Small intestine (tissue), 7 donors: ENCODE data around the gene NDUFA13. TPM values are rescaled to one million over a fixed set of nuclear protein-coding genes. Genes with fewer than 3 reads are reported as not detected.

Experiments
- DNase-seq, 2 donors: peaks; one replicate each; pipeline versions ENCODE4 v3.0.0 to v3.0.0-alpha.2; 2013
- FAIRE-seq: peaks from 2 replicates; lab custom pipeline; 2012; peaks lifted over from hg19 to GRCh38; lab: Jason Lieb, UNC
- H3K27ac ChIP-seq, 3 donors: one replicate each; pipeline ENCODE4 v1.5.1; 2013; ENCODE audit warnings: low read length in 2 of 3, mild to moderate bottlenecking in 2 of 3, control low read depth in 1 of 3, inconsistent platforms in 1 of 3, low read depth in 1 of 3, moderate library complexity in 1 of 3
- H3K27me3 ChIP-seq, 3 donors: one replicate each; pipeline ENCODE4 v1.6.1; 2013; ENCODE audit warnings: low read length in 3 of 3, inconsistent platforms in 1 of 3; ENCODE audit not compliant: control insufficient read depth in 3 of 3, insufficient read depth in 3 of 3
- H3K36me3 ChIP-seq, 3 donors: one replicate each; pipeline ENCODE4 v1.6.1; 2013; ENCODE audit warnings: low read length in 3 of 3, inconsistent platforms in 1 of 3, low read depth in 1 of 3, mild to moderate bottlenecking in 1 of 3, moderate library complexity in 1 of 3; ENCODE audit not compliant: control insufficient read depth in 3 of 3, insufficient read depth in 2 of 3
- H3K4me1 ChIP-seq, 3 donors: one replicate each; pipeline ENCODE4 v1.6.1; 2013; ENCODE audit warnings: low read length in 2 of 3, inconsistent platforms in 1 of 3, low read depth in 1 of 3, mild to moderate bottlenecking in 1 of 3, moderate library complexity in 1 of 3; ENCODE audit not compliant: control insufficient read depth in 3 of 3, insufficient read depth in 2 of 3
- H3K4me3 ChIP-seq, 3 donors: one replicate each; pipeline ENCODE4 v1.5.1; 2013; ENCODE audit warnings: low read length in 3 of 3, control low read depth in 1 of 3, inconsistent platforms in 1 of 3, low read depth in 1 of 3, mild to moderate bottlenecking in 1 of 3, moderate library complexity in 1 of 3
- H3K9me3 ChIP-seq, 2 donors: one replicate each; pipeline ENCODE4 v1.6.1; 2013; ENCODE audit warnings: low read depth in 1 of 2, low read length in 1 of 2; ENCODE audit not compliant: control insufficient read depth in 2 of 2, insufficient read depth in 1 of 2
- WGBS, 3 donors: extraction: QIAGEN DNeasy Blood & Tissue Kit; methylation state at CpG; one replicate each; pipeline ENCODE4 v1.1.7; 2013; 5-methylcytosine and 5-hydroxymethylcytosine counted together
- polyA plus RNA-seq, 4 donors: library from polyadenylated mRNA; stranded (reverse) in 3 of 4; unstranded in 1 of 4; fragments of 200-250 nt in 3 of 4; fragments of 120-200 nt in 1 of 4; gene quantifications; one replicate each; pipeline versions ENCODE4 v1.2.1 to v1.2.3, GENCODE V29; 2013
- donor health status: healthy with polysubstance abuse.
- donor health status: control.
- donor health status: control.
- donor health status: Bipolar disorder and iron deficiency.
- donor health status: healthy.

The NDUFA13 gene
- polyA plus RNA-seq, 4 donors = 203 to 344 (median 339) TPM

DNA sequence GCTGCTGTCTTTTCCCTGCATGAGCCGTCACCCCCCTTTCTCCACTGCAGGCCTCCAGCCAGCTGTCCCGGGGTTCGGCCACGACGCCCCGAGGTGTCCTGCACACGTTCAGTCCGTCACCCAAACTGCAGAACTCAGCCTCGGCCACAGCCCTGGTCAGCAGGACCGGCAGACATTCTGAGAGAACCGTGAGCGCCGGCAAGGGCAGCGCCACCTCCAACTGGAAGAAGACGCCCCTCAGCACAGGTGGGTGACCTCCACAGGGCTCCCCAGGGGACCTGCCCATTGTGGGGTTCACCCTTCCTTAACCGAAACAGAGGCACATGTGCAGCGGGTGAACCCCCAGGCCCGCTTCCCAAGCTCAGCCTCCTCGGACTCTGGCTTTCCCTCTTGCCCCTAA is 13.7 kb upstream of the NDUFA13 start:
- Histone ChIP-seq H3K4me3 (no peak overlapping the region), H3K9me3 (no peaks in the 10 kb centered on the region), H3K27ac (no peak overlapping the region), H3K36me3 (peaks cover 39 to 95% (median 49%) of the 10 kb centered on the region in 3 donors), H3K27me3 (no peaks in the 10 kb centered on the region), H3K4me1 (no peaks in the 10 kb centered on the region)
- FAIRE-seq (no peak), DNase-seq (no peak)
- 93 to 98% (median 96%) methylated on average over 19 of the region's 19 CpGs for WGBS, 3 donors

DNA sequence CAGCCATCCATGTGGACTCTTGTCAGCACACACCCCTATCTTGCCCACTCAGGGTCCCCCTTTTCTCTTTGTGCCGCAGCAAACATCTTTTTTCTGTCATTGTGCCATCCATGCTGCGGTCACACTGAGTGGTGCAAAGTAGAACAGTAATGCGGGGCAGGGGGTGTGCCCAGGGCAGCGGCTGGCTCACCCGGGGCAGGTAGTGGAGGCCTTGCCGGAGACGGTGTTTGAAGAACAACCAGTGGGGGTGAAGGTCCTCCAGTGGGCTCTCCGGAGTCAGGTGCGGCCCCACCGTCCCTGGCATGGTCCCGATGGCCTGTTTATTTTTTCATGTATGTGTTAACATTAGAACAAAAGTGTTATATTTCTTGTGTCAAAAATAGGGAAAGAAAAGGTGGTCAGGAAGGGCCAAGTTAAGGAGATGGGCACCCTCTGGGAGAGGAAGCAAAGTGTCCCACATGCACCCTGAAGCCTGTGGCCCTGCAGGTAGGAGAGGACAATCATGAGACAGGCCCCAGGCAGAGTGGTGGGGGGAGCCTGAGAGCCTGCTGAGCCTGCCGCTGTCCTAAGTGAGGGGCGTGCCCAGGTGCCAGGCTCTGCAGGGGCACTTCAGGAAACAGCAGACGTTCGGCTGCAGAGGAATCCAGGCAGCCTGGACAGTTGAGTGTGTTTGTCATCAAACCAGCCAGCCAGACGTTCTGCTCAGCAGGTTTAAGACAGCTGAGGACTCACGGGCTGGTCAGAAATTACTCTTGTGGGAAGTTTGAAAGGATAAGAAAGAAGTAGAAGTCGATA is 13.0 kb upstream of the NDUFA13 start:
- Histone ChIP-seq H3K4me1 (no peaks in the 10 kb centered on the region), H3K9me3 (no peaks in the 10 kb centered on the region), H3K36me3 (peaks cover 37 to 94% (median 52%) of the 10 kb centered on the region in 3 donors), H3K27me3 (no peaks in the 10 kb centered on the region), H3K27ac (no peak overlapping the region), H3K4me3 (no peak overlapping the region)
- 88 to 92% (median 92%) methylated on average over 18 of the region's 18 CpGs for WGBS, 3 donors
- FAIRE-seq (no peak), DNase-seq (no peak)

DNA sequence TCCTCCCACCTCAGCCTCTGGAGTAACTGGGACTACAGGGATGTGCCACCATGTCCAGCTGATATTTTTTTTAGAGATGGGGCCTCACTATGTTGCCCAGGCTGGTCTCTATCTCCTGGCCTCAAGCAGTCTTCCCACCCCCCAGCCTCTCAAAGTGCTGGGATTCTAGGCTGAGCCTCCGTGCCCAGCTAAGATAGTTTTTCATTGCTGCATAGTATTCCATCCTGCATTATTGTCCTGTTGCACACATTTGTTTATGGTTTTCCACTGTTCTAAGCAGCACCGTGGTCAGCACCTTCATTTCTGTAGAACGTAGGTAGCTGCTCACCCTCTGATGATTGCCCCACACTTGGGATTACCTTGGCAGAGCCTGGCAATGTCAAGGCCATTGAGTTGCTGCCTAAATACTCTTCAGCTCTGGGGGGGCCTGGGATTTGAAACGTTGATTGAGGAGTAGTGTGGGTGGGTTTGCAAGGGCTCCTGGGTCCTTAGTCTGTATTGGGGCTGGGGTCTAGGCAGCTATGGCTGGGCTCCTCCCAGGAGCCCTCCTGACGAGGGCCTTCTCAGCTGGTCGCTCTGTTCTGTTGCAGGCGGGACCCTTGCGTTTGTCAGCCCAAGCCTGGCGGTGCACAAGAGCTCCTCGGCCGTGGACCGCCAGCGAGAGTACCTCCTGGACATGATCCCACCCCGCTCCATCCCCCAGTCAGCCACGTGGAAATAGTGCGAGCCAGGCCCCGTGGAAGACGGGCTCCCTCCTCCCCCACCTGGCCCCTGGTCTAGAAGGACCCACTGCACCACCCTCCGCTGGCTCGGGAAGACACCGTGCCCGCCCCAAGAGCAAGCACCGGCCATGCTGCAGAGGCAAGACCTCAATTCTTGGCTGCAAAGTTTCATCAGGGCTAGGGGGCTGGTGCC is 11.0 kb upstream of the NDUFA13 start:
- FAIRE-seq = no peak
- H3K27me3 ChIP-seq = no peaks in the 10 kb centered on the region
- H3K36me3 ChIP-seq = peaks cover 27 to 81% (median 35%) of the 10 kb centered on the region in 3 donors

DNA sequence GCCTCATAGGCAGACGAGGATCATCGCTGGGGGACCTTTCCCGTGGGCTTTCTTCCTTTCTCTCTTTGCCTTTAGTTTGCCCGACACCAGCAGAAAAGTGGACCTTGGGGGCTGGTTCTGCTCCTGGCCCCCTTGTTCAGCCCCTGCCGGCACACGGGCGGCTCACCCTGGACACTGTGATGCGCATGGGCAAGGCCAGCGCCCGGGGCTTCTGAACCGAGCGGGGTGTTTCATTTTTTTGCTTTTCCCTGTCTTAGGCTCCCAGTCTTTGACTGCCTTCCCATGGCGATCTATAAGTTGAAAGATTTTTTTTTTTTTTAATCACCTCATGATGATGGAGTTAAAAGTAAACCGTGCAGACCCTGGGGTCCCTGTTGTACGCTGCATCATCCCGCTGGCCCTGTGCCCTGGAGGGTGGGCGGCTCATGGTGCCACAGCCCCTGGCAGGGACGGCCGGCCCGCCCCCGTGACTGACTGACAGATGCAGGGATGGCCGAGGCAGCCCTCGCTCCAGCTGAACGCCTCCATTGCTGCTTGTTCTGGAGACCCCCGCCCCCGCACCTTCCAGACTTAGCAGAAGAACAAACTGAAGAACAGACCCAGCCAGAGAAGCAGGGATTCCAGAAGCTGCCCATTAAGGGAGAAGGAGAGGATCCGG is 10.2 kb upstream of the NDUFA13 start:
- Histone ChIP-seq H3K4me1 (no peaks in the 10 kb centered on the region), H3K4me3 (no peak overlapping the region), H3K27ac (no peak overlapping the region), H3K9me3 (no peaks in the 10 kb centered on the region), H3K27me3 (no peaks in the 10 kb centered on the region), H3K36me3 (peaks cover 25 to 73% (median 35%) of the 10 kb centered on the region in 3 donors)
- FAIRE-seq (no peak), DNase-seq (no peak)
- WGBS, 3 donors = 93 to 95% (median 94%) methylated on average over 27 of the region's 27 CpGs

More for the DNA sequence above, 11.0 kb upstream of the NDUFA13 start:
- Histone ChIP-seq H3K4me1 (no peaks in the 10 kb centered on the region), H3K4me3 (no peak overlapping the region), H3K27ac (no peak overlapping the region), H3K9me3 (no peaks in the 10 kb centered on the region)
- no peak for DNase-seq
- 92 to 93% (median 93%) methylated on average over 22 to 23 of the region's 23 CpGs for WGBS, 3 donors

DNA sequence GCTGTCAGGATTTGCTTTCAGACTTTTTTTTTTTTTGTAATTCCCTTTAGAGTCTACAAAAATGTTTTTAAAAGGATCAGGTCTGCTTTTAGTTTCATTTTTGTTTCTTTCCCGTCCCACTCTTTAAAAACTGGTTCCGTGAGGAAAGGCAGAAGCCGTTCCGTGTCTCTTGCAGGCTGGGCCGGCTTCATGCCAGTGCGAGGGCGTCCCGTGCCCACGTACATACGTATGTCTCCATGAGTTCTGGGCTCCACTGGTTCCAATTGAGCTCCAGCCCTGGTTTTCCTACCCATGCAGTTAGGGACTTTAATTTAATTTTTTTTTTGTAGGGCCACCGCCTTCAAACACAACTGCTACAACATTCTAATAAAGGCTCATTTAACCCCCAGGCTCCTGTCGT is 9.4 kb upstream of the NDUFA13 start:
- Histone ChIP-seq H3K4me1 (no peaks in the 10 kb centered on the region), H3K36me3 (peaks cover 21 to 65% (median 32%) of the 10 kb centered on the region in 3 donors), H3K27me3 (no peaks in the 10 kb centered on the region), H3K9me3 (no peaks in the 10 kb centered on the region), H3K27ac (no peak overlapping the region), H3K4me3 (no peak overlapping the region)
- FAIRE-seq (no peak), DNase-seq (no peak)
- 87 to 94% (median 89%) methylated on average over 12 of the region's 12 CpGs for WGBS, 3 donors

DNA sequence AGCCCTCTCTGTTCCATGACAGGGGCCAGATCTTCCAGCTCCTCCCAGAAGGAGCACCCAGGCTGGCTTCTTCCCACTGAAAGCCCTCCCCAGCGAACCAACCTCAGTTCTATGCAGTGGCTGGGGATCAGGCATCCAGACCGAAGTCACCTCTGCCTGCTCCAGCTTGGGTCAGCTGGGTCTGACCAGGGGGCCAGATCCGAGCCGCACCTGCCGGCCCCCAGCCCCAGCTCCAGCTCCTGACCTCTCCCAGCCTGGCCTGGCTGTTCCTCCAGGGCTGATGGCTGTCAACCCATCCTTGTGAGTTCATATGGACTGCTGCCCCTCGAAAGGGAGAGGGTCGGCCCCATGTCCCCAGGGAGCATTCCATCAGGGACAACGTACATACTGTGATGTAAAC is 8.7 kb upstream of the NDUFA13 start:
- no peak for DNase-seq
- Histone ChIP-seq H3K4me1 (no peaks in the 10 kb centered on the region), H3K27ac (no peak overlapping the region), H3K4me3 (no peak overlapping the region), H3K9me3 (no peaks in the 10 kb centered on the region), H3K36me3 (peaks cover 14 to 58% (median 24%) of the 10 kb centered on the region in 3 donors), H3K27me3 (no peaks in the 10 kb centered on the region)
- 89 to 93% (median 92%) methylated on average over 8 of the region's 8 CpGs for WGBS, 3 donors
- FAIRE-seq = no peak

- no peak for FAIRE-seq
- Histone ChIP-seq H3K9me3 (no peaks in the 10 kb centered on the region), H3K4me1 (no peaks in the 10 kb centered on the region), H3K36me3 (peaks cover 10 to 49% (median 15%) of the 10 kb centered on the region in 3 donors), H3K27me3 (no peaks in the 10 kb centered on the region), H3K27ac (no peak overlapping the region), H3K4me3 (no peak overlapping the region)
- 84 to 87% (median 87%) methylated on average over 11 of the region's 11 CpGs for WGBS, 3 donors
- no peak for DNase-seq
Observed at GRCh38 chr19:19508217-19508616, 7.8 kb upstream of the NDUFA13 start.

- Histone ChIP-seq H3K9me3 (peaks cover 0 to 19% of the 10 kb centered on the region in 2 donors), H3K36me3 (peaks cover 6 to 28% (median 8%) of the 10 kb centered on the region in 3 donors), H3K27me3 (peaks cover 0 to 10% (median 0%) of the 10 kb centered on the region in 3 donors), H3K4me3 (no peak overlapping the region), H3K27ac (no peak overlapping the region), H3K4me1 (peaks cover 0 to 12% (median 3%) of the 10 kb centered on the region in 3 donors)
- DNase-seq (no peak), FAIRE-seq (no peak)
- 31 to 46% (median 44%) methylated on average over 6 of the region's 6 CpGs for WGBS, 3 donors
Observed at GRCh38 chr19:19510432-19510831, 5.6 kb upstream of the NDUFA13 start.
